Epidermal melanocyte (primary cell): ENCODE measurements around the gene ADAMTS17.

Experiments
- DNase-seq: peaks from one replicate; pipeline ENCODE4 v3.0.0; 2011; ENCODE audit warnings: low spot score; ENCODE audit not compliant: insufficient read length

The ADAMTS17 gene

DNA sequence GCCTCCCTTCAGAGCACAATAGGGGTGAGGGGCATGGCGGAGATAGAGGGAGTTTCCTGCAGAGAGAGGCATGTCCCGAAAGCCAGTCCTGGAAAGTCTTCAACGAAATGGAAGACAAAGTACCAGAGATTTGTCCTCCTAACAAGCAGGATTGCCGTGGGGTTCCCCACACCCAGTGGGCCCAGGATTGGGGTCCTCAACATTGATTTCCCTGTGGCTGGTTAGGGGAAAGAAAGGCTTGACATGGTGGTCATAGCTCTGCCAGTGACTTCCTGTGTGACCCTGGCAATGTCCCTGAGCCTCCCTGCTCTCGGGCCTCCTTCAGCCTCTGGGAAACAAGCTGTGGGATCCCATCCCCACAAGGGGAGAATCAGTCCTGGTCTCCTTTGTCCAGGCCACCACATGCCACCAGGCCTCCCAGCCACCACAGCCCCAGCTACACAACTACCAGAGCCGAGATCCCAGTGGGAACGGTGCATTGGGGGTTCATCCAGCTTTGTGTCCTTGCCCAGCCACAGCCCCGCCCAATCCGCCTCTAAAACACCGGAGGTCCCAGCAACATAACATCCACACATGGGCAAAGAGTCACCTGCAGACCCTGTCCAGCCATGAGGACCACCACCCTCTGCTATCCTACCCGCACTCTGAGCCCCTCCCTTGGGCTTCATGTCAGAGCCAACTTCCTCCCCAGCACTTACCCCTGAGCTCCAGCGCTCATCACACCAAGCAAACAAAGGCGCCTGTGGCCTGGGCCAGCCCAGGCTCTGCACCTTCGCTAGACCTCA is 63.0 kb downstream of the ADAMTS17 start:
- no peak for DNase-seq

DNA sequence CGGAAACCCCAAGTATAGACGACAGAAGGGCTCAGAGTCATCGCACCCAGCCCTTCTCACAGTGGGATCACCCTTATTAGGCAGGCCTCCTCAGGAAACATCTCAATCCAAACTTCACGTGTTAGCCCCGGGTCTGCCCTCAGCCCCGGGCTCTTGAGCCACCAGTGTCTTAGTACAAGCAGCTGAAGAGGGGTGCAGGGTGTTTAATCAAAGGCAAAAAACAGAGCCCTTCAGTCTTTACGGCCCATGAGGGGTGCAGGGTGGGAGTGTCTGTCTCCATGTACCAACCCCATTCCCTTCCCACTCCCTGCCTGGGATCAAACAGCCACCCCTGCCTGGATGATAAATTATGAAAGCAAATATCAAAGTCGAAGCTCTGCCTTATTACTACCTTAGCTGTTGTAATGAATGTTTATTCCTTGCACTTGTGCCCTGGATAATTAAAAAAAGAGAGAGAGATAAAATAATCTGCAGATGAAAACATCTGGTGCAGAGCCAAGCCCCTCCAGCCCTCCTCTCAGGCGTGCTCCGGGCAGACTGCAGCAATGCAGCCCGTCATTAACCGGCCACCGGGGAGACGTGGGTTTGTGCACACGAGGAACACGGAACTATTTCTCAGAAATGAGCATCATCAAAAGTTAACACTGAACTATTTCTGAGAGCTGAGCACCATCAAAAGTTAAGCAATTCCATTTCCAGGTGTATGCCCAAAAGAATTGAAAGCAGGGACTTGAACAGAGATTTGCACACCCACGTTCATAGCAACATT is 64.5 kb downstream of the ADAMTS17 start:
- DNase-seq = no peak

DNA sequence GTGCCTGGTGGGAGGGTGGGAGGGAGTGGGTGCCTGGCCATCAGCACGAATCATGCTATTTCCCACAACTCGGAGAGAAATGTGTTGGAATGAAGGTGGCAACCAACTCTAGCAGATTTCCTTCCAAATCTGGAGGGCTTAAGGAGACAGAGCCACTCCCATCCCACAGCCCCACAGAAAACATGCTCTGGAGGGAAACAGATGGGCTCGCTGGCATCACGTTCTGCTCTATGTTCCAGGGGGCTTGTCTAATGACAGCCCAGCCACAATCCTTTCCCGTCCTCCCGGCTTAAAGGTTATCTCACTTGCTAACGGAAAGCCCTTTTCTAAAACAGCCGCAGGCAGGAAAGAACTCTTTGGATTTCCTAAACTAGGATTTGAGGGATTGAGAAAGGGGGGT is 65.3 kb downstream of the ADAMTS17 start:
- no peak for DNase-seq

DNA sequence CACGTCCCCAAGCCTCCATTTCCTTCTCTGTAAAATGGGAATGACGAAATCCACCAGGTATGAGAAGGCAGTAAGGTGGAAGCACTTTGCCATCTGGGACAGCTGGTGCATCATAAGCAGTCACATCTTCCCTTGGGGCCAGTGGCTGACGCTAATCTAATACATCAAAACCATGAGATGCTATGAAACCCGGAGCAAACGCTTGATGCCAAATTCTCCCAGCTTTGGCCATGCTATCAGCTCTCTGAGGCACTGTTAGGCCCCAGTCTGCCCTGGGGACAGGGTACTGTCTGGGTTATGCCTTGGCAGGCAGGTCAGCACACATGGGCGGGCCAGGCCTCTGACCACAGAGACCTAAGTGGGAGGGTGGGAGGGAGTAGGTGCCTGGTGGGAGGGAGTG is 66.1 kb downstream of the ADAMTS17 start:
- DNase-seq = no peak

DNA sequence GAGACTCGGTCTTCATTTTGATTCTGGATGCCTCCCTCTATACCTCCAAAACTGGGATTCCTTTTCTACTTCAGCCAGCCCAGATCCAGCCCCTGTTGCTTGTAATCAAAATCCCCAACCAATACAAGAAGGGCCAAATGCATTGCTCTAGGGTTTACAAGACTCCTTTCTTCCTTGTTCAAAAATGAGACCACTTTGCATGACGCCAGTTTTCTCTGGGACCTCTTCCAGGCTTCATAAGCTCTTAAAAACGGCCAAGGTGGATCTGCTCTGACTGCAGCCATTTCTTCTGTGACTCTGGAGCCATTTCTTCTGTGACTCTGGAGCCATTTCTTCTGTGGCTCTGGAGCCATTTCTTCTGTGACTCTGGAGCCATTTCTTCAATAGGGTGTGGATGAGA is 71.9 kb downstream of the ADAMTS17 start:
- no peak for DNase-seq

DNA sequence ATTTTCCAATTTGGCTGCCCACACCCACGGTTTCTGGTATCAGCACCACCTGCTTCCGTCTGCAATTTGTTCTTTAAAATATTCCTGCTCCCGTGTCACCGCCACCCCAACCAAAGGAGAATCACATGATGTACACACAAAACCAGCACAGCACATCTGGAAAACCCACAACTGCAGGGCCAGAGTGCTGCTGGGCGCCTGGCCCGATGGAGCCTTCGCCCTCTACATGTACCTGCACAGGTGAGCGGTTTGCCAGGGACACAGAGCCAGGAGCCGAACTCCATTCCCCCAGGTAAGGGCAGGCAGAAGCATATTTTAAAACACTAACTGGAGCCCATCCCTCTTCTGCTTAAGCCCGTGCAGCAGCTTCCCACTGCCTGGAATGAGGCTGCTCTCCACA is 75.6 kb downstream of the ADAMTS17 start:
- no peak for DNase-seq

DNA sequence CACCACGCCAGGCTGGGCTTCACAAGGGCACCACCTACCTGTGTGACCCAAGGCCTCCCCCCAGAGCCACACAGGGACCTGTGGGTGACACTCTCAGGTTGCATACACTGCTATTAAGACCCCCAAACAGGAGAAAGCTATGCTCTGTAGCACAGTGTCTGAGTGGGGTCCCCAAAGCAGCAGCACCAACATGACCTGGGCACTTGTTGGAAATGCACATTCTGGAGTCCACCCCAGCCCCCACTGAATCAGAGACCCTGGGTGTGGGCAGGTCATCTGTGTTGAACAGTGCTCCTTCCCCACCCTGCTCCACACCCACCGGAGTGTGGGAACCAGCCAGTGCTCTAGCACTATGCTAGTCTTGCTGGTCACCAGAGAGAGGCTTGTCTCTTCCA is 76.1 kb downstream of the ADAMTS17 start:
- DNase-seq = no peak

DNA sequence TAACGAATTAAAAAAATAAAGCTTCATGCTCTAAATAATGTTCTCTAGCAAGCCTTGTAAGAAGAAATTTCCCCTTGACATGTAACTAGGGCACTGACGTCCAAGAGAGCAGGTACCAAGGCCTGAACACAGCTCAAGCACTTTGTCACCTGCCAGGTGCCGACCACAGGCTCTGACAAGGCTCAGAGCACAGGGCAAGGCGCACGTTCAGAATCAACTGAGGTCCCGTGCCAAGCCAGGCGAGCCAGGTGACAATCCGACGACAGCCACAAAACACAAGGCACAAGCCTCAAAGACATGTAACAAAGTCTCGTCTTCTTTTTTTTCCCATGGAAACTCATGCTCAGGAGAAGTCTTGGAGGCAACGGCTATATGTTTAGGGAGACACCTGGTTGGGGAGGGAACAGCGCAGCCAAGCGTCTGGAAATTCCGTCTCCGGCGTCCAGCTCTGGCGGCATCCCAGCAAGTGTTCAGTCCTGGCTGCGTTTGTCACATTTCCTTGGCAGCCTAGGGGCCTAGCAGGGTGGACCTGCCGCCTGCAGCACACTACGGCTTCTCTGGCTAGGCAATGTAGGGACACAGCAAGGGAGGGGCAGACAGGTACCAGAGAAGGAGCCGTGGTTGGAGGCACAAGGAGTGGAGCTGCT is 76.7 kb downstream of the ADAMTS17 start:
- no peak for DNase-seq

DNA sequence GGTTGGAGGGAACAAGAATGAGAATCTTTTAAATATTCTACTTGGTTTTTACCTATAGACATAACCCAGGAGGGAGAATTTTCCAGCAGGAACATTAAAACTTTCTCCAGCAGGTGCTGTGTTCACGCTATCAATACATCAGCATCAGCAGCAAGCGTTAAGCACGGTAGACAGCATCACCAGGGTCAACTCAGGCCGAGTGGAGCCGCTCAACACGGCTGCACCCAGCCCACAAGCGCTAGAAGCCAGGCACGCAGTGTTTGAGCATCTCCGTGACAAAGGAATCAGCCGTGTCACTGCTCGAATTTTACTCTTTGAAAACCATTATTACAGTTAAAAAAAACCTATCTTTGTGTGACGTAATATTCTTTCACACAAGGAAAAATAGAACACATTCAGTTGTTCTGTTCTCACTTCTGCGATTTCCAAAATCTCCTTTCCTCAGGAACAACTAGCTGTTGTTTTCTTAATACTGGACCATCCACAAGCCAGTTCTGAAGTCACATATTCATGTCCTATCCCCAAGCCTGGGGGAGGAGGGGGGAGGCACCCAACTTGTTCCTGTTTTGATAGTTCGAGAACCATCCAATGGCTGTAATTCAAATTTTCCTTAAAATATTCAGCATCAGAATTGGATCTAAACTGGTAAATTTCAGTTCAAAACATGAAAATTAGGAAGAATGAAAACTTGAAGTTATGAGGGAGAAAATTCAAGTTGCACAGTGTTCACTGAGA is 77.9 kb downstream of the ADAMTS17 start:
- DNase-seq = no peak

GRCh38 chr15:100263031-100263430 is 78.7 kb downstream of the ADAMTS17 start:
- DNase-seq = no peak

DNA sequence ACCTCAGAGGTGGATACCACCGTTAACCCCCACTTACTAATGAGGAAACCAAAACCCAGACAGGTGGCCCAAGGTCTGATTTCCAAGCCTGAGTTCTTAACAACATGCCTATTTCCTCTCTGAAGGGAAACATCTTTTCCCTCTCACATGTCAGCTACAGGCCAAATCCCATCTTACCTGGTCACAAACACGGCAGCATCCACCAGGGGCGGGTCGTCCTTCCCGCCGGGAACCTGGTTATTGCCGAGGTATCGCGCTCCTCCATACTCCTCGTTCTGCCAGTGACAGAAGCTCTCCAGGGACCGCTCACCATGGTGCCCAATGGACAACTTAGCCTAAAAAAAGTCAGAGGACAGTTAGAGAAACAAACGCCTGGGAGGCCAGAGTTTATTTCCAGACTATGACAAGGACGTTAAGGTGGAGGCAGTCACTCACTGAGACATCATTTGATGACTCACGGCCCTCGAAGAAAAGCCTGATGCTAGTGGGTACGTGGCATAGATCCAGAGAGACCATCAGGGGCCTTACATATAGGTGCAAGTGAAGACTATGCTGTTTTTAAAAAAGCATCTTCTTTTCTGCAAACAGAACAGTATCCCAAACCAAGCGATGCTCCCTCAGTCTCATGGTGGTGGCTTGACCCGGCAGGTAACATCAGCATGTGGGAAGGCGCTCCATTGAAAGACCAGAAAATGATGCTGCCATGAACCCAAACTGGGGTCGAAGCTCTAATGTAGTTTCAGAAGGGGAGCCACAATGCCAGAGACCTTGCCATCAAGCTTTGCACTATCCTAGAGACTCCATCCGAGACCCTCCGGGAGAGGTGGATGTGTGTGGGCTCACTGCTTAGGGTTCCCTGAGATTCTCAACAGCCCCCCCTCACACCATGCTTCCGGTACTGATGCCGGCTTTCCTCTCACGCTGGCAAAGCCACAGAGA is 80.2 kb downstream of the ADAMTS17 start:
- DNase-seq = no peak

DNA sequence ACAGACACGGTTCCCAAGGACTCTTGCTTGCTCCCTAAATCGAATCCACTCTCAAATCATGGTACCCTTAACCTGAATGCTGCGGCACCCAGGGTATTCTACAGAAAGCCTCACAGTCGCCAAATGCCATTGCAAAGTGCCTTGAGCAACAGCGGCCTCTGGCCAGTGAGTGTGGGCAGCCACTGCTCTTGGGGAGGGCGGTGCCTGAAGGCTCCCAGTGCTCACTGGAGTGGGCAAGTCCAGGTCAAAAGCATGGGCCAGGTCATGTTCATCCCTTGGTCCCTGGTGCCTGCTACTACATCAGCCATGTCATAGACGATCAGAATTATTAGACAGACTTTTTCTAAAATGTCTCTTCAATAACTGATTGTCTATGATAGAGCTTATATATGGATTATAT is 82.5 kb downstream of the ADAMTS17 start:
- DNase-seq = no peak

- no peak for DNase-seq
Observed at GRCh38 chr15:100256970-100257650, 84.7 kb downstream of the ADAMTS17 start.

DNA sequence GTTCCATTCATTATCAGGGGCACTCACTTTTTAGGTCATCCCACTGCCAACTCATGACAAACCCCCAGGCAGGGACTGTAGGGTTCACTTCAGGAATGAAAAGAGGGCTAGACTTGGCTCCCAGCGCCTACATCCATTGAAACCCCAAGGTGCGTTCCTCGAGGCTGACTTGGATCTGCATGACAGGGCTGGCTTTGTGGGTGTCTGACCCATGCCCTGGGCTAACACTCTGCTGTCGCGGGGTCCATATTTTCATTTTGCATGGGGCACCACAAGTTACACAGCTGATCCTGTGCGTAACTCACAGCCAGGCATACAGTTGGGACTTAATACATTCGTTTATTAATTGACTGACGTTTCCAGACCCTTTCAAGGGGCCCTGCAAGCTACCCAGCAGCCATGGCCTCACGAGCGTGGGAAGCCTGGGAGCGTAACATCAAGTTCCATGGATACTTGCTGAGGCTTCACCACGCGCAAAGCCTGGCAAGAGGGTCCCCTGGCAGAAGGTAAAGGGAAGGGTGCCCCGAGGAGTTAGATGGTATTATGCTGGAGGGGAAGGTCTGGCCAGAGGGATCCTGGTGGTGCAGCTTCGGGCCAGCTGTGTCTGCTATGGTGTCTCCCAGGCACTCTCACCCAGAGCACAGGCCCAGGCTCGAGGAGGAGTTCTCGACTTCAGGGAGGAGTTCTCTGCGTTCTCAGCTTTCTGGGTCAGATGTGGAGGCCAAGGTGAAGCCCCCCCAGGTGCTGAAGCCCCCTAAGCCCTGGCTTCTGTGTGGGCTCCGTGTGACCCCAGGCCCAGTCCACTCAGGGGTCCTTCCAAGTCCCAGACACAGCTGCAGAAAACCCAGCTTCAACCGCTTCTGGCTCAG is 85.4 kb downstream of the ADAMTS17 start:
- DNase-seq = no peak

GRCh38 chr15:100255644-100256043 is 86.1 kb downstream of the ADAMTS17 start:
- no peak for DNase-seq

GRCh38 chr15:100254691-100255090 is 87.1 kb downstream of the ADAMTS17 start:
- DNase-seq = no peak

DNA sequence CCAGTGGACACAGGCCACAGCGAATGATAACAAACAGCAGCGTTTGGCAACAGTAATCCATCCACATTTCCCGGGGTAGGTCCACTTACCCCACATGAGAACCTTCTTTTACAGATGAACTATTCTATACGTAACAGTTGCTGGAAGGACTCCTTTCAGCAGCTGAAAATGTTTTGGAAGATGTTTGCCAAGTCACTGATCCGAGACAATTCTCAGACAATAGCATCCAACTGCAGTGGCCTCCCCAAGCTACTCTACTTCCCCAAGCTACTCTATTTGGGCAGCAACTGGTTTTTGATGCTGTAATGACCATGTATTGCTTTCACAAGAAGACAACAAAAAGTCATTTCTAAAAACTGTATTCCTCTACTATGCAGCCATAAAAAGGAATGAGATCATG is 87.5 kb downstream of the ADAMTS17 start:
- no peak for DNase-seq

DNA sequence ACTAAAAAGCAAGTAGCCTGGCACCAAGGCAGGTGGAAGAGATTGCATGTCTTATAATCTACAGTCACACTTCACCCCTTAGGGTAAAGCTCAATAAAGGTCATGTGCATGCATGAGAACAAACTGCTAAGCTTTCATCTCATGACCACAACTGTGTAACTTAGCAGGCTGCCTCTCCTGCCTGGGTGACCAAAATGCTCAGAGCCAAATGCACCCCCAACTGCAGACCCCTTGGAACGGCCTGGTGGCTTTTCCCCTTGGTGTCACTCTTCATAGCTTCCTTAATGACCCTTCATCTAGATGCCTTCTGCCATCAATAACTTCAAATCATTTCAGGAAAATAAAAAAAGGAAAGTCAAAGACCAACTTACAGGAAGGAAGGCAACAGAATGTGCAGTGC is 88.1 kb downstream of the ADAMTS17 start:
- DNase-seq = no peak

DNA sequence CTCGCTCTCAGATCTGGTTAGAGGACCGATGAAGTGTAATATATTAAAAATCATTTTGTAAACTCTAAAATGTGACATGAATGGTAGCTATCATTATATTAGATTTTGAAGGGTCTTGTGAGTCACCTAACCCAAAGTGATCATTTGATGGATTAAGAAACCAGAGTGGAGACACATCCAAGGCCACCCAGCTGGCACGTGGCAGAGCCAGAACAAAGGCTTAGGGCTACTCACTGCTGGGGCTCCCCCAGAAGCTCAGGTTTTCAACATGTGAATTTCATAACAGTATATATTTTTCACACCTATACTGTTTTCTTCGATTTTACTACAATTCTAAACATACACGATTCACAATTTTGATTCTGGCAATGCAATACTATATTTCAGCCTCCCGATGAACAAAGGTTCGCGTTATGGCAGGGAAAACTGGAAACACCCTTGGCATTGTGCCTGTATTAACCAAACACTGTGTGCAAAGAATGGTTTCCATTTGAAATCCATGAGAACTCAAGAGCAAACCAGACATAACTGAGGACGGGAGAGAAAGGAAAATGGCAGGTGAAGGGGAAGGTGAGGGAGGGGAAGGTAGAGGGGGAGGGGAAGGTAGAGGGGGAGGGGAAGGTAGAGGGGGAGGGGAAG is 88.9 kb downstream of the ADAMTS17 start:
- no peak for DNase-seq
